Fibroblast of gingiva (primary cell): ENCODE measurements around the gene ETF1.

ENCODE experiments used
- DNase-seq: peaks from one replicate; pipeline ENCODE4 v3.0.0-alpha.2; 2011; ENCODE audit warnings: low read depth

Gene ETF1

DNA sequence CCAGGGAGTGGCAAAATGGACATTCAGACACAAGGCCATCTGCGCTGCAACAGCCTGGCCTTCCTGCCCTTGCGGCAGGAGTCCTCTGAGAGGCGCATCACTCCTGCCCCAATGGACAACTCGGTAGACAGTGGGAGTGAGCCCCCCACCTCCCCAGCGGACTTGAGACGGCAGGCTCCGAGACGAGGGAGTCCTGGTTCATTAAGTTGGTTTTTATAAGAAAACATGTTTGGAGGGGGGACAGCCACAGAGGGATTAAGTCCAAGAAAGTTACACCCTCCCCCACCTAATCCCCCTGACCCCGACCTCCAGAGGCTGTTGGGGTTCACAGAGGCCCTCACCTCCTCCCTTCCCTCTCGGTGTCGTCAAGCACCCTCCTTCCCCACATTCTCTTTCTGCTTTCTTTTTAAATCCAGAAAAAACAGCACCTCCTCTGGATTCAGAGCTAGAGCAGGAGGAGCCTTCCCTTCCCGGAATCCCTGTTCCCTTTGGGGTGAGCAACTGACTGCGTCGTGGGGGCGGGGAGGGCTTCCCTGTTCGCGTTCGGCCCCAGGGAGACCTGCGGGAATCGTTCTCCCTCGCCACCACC lies 79.5 kb downstream of the ETF1 start:
- peak; percentile 46 for DNase-seq

DNA sequence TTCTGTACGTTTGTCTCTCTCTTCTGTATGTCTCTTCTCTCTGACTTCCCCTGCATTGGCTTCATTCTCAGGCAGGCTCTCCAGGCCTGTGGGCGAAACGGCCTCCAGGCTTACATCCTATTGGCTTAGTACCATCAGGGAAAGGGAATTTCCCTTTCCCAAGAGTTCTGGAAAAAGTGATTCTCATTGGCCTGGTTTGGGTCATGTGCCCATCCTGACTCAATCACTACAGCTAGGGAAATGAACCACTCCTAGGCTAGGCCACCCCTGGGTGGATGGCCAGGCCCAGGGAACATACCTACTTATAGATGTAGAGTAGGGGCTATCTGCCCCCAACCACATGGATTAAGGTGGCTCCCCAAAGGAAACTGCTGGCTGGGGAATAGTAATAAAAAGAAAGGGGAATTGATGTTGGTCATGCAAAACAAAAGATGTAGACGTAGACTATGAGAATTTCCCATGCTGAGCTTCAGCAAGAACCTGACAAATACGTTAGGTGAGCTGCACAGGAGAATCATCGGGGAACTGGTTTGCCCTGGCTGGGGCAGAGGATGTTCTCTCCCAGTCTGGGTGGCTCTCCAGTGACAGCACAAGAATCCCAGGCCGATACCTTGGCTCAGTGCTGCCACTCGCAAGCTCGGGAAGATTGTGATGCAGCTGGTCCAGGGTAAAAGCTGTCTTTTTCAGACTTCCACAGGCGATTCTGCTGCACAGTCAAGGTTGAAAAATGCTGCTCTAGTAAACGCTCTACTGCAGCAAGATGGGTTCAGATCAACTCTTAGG lies 81.5 kb downstream of the ETF1 start:
- peak; percentile 70 for DNase-seq

GRCh38 chr5:138460032-138460693 lies 82.9 kb downstream of the ETF1 start:
- DNase-seq, result no peak

DNA sequence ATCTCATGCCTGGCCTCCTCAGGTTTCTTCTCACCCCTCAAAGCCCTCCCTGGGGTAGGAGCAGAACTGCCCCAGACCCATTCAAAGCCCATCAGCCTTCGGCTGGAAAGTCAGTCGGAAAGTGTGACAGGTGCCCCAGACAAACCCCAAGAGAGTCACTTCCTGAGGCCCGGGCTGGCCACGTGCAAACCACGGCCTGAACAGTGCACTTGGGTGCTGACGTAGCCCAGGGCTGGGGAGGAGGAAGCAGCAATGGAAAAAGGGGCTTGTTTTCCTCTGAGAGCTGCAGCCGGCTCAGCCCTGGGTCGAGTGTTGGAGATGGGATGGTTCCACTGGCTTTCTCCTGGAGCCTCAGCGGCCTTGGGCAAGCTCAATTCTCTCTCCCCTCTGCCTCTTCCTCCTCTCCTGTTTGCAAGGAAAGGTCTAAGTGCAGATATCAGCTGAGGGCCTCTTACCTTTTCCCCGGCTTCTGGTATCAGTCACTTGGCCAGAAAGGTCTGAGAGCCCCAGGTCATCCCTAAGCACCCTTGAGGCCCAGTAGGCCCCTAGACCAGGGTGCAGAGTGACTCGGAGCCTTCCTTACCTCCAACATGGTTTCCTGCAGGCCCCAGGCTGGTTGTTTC lies 83.6 kb downstream of the ETF1 start:
- DNase-seq, result no peak

DNA sequence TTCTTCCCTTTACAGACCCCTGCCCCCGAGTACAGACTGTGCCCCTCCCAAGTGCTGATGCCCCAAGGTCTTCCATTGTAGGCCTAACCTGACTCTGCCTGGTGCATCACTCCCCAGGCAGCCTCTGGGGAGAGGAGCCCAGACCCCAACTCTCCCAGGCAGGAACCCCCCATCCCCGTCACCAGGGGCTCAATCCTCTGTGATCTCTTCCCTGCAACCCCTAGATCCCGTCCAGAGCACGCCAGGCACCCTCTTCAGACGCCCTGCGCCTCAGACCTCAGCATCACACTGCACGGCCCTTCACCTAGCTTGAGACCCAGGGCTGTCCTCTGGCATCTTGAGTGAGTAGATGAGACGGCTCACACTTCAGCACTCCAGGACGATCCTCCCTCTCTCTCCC lies 84.2 kb downstream of the ETF1 start:
- DNase-seq, result no peak

DNA sequence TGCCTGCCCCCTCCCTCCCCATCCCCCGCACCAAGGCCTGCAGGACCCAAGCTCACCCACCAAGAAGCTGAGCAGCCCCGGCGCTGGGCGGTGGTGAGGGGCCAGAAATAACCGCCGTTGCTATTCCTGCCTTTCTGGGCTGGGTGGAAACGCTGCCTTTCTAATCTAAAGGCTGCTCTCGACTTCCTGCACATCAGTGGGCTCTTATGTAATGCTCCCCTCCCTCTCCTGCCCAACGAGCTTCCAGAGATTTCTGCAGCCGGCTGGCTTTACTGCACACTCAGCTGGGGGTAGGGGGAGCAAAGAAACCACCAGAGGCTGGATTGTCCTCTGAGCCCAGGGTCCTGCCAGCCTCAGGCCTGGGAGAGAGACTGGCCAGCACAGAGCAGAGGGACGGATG lies 84.7 kb downstream of the ETF1 start:
- DNase-seq, result no peak

DNA sequence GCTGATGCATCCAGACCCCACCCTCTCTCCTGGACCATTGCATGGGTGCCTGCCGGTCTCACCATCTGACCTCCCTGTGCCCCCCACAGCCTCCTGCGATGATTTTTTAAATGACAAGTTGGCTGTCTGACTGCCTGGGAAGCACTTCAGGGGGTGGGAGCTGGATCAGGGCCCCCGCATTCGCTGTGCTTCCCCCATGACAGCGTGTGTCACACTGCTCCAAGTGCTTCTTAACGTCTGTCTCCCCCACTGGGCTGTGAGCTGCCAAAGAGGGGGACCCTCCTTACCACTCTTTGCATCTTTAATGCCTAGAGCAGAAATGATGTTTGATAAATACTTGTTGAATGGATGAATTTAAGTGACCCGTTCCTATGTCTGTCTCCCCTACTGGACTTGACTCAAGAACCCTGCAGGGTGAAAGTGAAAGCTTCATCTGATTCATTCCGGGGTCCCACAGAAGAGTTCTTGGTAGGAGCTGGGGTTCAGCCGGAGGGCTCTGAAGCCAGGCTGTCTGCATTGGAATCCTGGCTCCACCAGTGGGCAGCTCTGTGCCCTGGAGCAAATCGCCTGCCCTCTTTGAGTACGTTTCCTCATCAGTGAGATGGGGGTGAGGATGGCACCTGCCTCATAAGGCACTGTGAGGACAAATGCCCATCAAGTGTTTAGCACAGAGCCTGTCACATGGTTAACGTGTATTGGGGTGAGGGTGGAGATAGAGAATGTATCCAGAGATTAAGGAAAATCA lies 85.3 kb downstream of the ETF1 start:
- DNase-seq, result no peak
